Measurements from ENCODE around the gene KLK15. TPM values are rescaled to one million over a fixed set of nuclear protein-coding genes. Genes with fewer than 3 reads are reported as not detected.

The KLK15 gene
- total and polyA plus RNA-seq, 10 of the 15 experiments (the other 5 are each of a cell fraction or from before 2014, with no cell fraction given): 0.04 to 0.08 TPM; not detected in 8

DNA sequence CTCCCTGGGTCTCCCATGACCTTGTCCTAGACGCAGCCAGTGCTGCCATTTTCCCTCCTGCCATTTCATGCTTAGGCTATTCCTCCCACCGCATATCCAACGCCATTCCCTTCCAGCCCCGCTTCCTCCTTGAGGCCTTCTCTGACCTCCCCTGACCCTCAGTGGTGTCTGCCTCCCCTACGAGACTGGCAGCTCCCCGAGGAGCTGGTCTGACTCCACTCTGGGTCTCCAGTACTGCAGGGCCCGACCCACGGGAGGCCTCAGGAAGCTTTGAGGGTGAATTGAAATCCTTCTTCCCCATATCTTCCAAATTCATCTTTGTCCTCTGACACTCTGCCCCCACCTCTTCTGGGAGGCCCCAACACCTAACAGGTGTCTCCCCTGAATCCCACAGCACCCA is 708 bp downstream of the KLK15 start:
- ChIA-PET CTCF (interaction anchor here (1.1 kb wide), 1 partner anchor 13 kb away, joined by 3 read pairs; no protein-coding TSS in a partner anchor), POLR2A (no interaction called here), RAD21 (ENCODE audit: unreplicated experiment) (no interaction called here), SMC1A (ENCODE audit: uncharacterized antibody, unreplicated experiment) (no interaction called here)
- Histone ChIP-seq H3K27ac (ENCODE audit: control insufficient read depth, insufficient read depth) (no peak overlapping the region), H3K4me1 (ENCODE audit: control insufficient read depth, insufficient read depth, low read length) (peaks cover 5% of the 10 kb centered on the region; the same call in 1 of the 2 replicates), H3K9ac (ENCODE audit: control insufficient read depth, insufficient read depth, low read length) (no peak overlapping the region), H3K27me3 (replicated peaks in 1 of 2; ENCODE audit: control insufficient read depth in 2 of 2, insufficient read depth in 2 of 2, low read length in 1 of 2) (no peaks in the 10 kb centered on the region), H3K4me3 (no peak overlapping the region), H3K9me3 (replicated peaks; ENCODE audit: control insufficient read depth, insufficient read depth, low read length) (no peaks in the 10 kb centered on the region), H3K79me2 (ENCODE audit: control insufficient read depth, insufficient read depth, low read length) (no peaks in the 10 kb centered on the region), H3K4me2 (ENCODE audit: control insufficient read depth, insufficient read depth) (no peak overlapping the region), H4K20me1 (ENCODE audit: control insufficient read depth, insufficient read depth) (no peaks in the 10 kb centered on the region), H2AFZ (ENCODE audit: control insufficient read depth, low read depth, low read length) (no peak overlapping the region), H3K36me3 (ENCODE audit: control insufficient read depth in 2 of 2, insufficient read depth in 2 of 2, low read length in 1 of 2) (no peaks in the 10 kb centered on the region)
- no peak for FAIRE-seq
- intact Hi-C loops (cut with micrococcal nuclease; ENCODE audit: unreplicated experiment) (no loop called here), in situ Hi-C loops (cut with MboI) (no loop called here)
- BruUV-seq (replicated peaks): no TSS peak
- ATAC-seq: no peak
- TF ChIP-seq, protein P1, sequence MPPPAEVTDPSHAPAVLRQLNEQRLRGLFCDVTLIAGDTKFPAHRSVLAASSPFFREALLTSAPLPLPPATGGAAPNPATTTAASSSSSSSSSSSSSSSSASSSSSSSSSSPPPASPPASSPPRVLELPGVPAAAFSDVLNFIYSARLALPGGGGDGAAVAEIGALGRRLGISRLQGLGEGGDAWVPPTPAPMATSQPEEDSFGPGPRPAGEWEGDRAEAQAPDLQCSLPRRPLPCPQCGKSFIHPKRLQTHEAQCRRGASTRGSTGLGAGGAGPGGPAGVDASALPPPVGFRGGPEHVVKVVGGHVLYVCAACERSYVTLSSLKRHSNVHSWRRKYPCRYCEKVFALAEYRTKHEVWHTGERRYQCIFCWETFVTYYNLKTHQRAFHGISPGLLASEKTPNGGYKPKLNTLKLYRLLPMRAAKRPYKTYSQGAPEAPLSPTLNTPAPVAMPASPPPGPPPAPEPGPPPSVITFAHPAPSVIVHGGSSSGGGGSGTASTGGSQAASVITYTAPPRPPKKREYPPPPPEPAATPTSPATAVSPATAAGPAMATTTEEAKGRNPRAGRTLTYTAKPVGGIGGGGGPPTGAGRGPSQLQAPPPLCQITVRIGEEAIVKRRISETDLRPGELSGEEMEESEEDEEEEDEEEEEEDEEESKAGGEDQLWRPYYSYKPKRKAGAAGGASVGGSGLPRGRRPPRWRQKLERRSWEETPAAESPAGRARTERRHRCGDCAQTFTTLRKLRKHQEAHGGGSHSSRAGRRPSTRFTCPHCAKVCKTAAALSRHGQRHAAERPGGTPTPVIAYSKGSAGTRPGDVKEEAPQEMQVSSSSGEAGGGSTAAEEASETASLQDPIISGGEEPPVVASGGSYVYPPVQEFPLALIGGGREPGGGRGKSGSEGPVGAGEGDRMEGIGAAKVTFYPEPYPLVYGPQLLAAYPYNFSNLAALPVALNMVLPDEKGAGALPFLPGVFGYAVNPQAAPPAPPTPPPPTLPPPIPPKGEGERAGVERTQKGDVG (CRISPR knock-in tag; IDR thresholded peaks at IDR 0.05): no peak
- TF ChIP-seq, protein P2, sequence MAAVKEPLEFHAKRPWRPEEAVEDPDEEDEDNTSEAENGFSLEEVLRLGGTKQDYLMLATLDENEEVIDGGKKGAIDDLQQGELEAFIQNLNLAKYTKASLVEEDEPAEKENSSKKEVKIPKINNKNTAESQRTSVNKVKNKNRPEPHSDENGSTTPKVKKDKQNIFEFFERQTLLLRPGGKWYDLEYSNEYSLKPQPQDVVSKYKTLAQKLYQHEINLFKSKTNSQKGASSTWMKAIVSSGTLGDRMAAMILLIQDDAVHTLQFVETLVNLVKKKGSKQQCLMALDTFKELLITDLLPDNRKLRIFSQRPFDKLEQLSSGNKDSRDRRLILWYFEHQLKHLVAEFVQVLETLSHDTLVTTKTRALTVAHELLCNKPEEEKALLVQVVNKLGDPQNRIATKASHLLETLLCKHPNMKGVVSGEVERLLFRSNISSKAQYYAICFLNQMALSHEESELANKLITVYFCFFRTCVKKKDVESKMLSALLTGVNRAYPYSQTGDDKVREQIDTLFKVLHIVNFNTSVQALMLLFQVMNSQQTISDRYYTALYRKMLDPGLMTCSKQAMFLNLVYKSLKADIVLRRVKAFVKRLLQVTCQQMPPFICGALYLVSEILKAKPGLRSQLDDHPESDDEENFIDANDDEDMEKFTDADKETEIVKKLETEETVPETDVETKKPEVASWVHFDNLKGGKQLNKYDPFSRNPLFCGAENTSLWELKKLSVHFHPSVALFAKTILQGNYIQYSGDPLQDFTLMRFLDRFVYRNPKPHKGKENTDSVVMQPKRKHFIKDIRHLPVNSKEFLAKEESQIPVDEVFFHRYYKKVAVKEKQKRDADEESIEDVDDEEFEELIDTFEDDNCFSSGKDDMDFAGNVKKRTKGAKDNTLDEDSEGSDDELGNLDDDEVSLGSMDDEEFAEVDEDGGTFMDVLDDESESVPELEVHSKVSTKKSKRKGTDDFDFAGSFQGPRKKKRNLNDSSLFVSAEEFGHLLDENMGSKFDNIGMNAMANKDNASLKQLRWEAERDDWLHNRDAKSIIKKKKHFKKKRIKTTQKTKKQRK (IDR thresholded peaks at IDR 0.05; ENCODE audit: low read depth, low read length): no peak
- no peak for TF ChIP-seq HDAC2 (IDR thresholded peaks at IDR 0.05)
- TF ChIP-seq, protein P3, sequence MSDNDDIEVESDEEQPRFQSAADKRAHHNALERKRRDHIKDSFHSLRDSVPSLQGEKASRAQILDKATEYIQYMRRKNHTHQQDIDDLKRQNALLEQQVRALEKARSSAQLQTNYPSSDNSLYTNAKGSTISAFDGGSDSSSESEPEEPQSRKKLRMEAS (IDR thresholded peaks at IDR 0.05; ENCODE audit: low read depth, low read length): no peak
- no peak for TF ChIP-seq ZNF24 (IDR thresholded peaks at IDR 0.05)
- WGBS (ENCODE audit: insufficient coverage, insufficient replicate concordance, low lambda C conversion rate, missing lambda C conversion rate): 48% methylated on average over 8 of the region's 8 CpGs
- no peak for DNase-seq (ENCODE audit: low read depth, low spot score)
